HL-60 (cell line): ENCODE results near the gene INHBE.

ENCODE experiments used
- GABPA ChIP-seq: IDR thresholded peaks from 2 replicates; pipeline ENCODE4 v1.6.1; 2012; ENCODE audit warnings: low read depth
- POLR2AphosphoS5 ChIP-seq: IDR thresholded peaks from 2 replicates; pipeline ENCODE4 v1.6.1; 2012; ENCODE audit warnings: low read depth
- REST ChIP-seq: IDR thresholded peaks from 2 replicates; pipeline ENCODE4 v1.6.1; 2012; ENCODE audit warnings: low read depth; ENCODE audit not compliant: insufficient replicate concordance
- SPI1 ChIP-seq: IDR thresholded peaks from 2 replicates; pipeline ENCODE4 v1.6.1; 2012; ENCODE audit warnings: low read depth, mild to moderate bottlenecking, borderline replicate concordance
- TF ChIP-seq, protein P1 (sequence below): IDR thresholded peaks from one replicate; pipeline ENCODE4 v1.5.1; 2011; ENCODE audit warnings: low read length, control low read depth, inconsistent platforms; ENCODE audit not compliant: insufficient read depth

- TF ChIP-seq POLR2AphosphoS5 (no peak), REST (no peak), GABPA (no peak), SPI1 (no peak)
- TF ChIP-seq, protein P1, sequence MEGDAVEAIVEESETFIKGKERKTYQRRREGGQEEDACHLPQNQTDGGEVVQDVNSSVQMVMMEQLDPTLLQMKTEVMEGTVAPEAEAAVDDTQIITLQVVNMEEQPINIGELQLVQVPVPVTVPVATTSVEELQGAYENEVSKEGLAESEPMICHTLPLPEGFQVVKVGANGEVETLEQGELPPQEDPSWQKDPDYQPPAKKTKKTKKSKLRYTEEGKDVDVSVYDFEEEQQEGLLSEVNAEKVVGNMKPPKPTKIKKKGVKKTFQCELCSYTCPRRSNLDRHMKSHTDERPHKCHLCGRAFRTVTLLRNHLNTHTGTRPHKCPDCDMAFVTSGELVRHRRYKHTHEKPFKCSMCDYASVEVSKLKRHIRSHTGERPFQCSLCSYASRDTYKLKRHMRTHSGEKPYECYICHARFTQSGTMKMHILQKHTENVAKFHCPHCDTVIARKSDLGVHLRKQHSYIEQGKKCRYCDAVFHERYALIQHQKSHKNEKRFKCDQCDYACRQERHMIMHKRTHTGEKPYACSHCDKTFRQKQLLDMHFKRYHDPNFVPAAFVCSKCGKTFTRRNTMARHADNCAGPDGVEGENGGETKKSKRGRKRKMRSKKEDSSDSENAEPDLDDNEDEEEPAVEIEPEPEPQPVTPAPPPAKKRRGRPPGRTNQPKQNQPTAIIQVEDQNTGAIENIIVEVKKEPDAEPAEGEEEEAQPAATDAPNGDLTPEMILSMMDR: no peak
Measured at GRCh38 chr12:57497223-57498131, 42.4 kb downstream of the INHBE start.
